ENCODE results near the gene STAM2. TPM values are rescaled to one million over a fixed set of nuclear protein-coding genes. Genes with fewer than 3 reads are reported as not detected.

STAM2 gene
- total RNA-seq, 2 experiments from 2014 or later, result 15.5 to 17.5 TPM

DNA sequence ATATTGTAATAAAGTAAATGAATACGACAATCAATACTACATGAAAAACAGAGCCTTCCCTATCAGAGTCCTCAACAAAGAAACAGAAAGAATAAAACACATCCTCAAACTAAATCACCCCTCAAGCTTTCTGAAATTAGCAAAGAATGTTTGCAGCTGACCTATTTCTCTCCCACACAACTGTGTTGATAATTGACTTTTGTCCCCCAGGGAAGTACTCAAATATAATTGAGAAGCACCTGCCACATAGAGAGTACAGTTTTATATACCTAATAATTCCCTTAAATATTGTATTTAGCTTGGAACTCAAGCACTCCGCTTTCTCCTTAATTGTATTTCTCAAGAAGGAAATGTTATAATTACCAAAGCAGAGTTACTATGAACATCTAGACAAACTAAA is 89.3 kb downstream of the STAM2 start:
- H3K9me3 Mint-ChIP-seq (ENCODE audit: insufficient read depth), result no peaks in the 10 kb centered on the region
- H3K27ac Mint-ChIP-seq, result no peak overlapping the region
- ChIA-PET POLR2A (no interaction called here), CTCF (no interaction called here)
- peaks cover 6% of the 10 kb centered on the region for H3K27me3 Mint-ChIP-seq (ENCODE audit: low read depth)
- no peaks in the 10 kb centered on the region for H3K4me1 Mint-ChIP-seq (ENCODE audit: low read depth)
- no peaks in the 10 kb centered on the region for H3K36me3 Mint-ChIP-seq (ENCODE audit: low read depth)
- DNase-seq (no peak), ATAC-seq (no peak)
- H3K4me3 Mint-ChIP-seq, result no peak overlapping the region

DNA sequence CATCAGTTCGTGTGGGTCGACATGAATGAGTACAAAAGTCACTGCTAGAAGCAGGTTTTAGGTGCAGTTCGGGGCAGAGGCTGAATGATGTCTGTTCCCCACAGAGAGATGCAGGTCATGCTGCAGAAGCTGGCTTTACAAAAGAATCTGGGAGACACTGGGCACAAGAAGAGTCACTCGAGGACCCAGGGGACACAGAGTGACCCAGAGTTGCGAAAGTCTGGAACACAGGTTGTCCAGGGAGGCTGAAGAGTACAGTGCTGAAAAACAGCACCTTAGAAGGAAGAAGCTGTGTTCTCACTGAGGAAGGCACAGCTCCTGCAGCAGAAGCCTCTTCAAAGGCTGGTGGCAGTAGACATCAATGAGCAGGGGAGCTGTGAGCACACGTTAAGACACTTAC is 91.5 kb downstream of the STAM2 start:
- no peaks in the 10 kb centered on the region for H3K27me3 Mint-ChIP-seq (ENCODE audit: low read depth)
- ATAC-seq (no peak), DNase-seq (no peak)
- no peaks in the 10 kb centered on the region for H3K4me1 Mint-ChIP-seq (ENCODE audit: low read depth)
- no peaks in the 10 kb centered on the region for H3K9me3 Mint-ChIP-seq (ENCODE audit: insufficient read depth)
- POLR2A ChIA-PET, result interaction anchor here (0.6 kb wide), 1 partner anchor 488 kb away, joined by 4 read pairs; no protein-coding TSS in a partner anchor
- H3K4me3 Mint-ChIP-seq, result no peak overlapping the region
- no peak overlapping the region for H3K27ac Mint-ChIP-seq
- CTCF ChIA-PET, result no interaction called here
- H3K36me3 Mint-ChIP-seq (ENCODE audit: low read depth), result no peaks in the 10 kb centered on the region

DNA sequence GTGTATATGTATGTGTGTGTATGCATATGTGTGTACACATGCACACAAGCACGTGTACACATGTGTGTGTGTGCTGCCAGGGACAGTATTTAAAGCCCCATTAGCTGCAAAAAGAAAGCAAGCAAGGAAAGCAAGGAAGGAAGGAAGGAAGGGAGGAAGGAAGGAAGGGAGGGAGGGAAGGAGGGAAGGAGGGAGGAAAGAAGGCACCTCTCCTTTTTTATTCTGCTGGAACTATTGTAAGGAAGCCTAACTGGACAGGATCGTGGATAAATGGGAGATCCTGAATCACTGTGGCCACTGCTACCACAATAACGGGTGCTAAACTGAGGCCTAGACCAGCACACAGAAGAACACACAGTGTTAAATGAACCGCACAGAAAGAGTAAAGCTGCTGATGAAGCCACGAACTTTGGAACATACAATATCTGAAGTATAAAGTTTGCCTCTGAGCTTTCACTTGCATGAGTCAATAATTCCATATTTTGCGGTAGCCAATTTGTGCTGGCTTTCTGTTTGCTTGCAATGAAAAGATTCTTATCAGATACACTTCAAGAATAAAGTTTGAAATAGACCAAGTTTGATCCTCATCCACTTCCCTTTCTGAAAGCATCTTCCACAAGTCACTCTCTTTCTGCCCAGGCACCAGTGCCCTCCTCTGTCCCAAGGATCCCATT is 92.2 kb downstream of the STAM2 start:
- Mint-ChIP-seq H3K27me3 (ENCODE audit: low read depth) (no peaks in the 10 kb centered on the region), H3K4me3 (no peak overlapping the region), H3K36me3 (ENCODE audit: low read depth) (no peaks in the 10 kb centered on the region), H3K27ac (no peak overlapping the region), H3K9me3 (ENCODE audit: insufficient read depth) (no peaks in the 10 kb centered on the region), H3K4me1 (ENCODE audit: low read depth) (no peaks in the 10 kb centered on the region)
- DNase-seq (no peak), ATAC-seq (no peak)
- POLR2A ChIA-PET, result no interaction called here
- CTCF ChIA-PET, result no interaction called here

DNA sequence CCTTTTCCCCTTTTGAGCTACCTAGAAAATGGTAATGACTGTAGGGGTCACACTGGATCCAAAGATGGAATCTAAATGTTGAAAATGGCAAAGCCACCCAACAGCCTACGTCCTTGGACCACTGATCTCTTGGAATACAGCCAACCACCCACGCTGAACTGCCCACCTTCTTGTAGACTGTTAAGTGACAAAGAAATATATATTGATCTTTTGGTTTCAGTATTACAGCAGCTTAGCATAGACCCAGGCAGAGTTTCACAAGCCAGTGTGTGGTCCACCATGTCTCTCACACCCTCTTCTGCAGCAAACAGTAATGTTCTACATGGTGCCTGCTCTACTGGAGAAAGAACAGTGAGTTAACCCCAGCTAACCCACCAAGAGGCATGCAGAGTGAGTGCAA is 96.9 kb downstream of the STAM2 start:
- DNase-seq, result no peak
- Mint-ChIP-seq H3K9me3 (ENCODE audit: insufficient read depth) (no peaks in the 10 kb centered on the region), H3K27ac (no peak overlapping the region), H3K4me3 (no peak overlapping the region), H3K36me3 (ENCODE audit: low read depth) (no peaks in the 10 kb centered on the region), H3K4me1 (ENCODE audit: low read depth) (no peaks in the 10 kb centered on the region), H3K27me3 (ENCODE audit: low read depth) (no peaks in the 10 kb centered on the region)
- no peak for ATAC-seq
- POLR2A ChIA-PET, result no interaction called here
- CTCF ChIA-PET, result no interaction called here

DNA sequence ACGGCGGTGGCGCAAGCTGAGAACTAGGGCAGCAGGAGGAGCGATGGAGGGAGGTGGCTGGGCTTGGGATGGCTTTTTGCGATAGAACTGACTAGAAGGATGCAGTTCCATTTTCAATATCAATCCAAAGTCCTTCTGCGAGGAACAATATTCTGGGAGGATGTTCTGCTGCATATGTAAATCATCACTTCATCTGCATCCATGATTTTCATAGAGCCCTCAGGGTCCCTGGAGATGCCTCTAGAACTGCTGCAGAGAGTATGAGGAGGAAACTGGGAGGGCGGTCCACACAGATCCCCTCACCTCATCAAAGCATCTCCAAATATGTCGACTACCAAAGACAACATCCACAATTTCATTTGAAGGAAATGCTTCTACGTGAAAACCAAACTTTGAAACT is 97.5 kb downstream of the STAM2 start:
- POLR2A ChIA-PET, result no interaction called here
- no peak overlapping the region for H3K4me3 Mint-ChIP-seq
- no peak overlapping the region for H3K27ac Mint-ChIP-seq
- no peaks in the 10 kb centered on the region for H3K27me3 Mint-ChIP-seq (ENCODE audit: low read depth)
- ATAC-seq (no peak), DNase-seq (no peak)
- no peaks in the 10 kb centered on the region for H3K4me1 Mint-ChIP-seq (ENCODE audit: low read depth)
- no peaks in the 10 kb centered on the region for H3K9me3 Mint-ChIP-seq (ENCODE audit: insufficient read depth)
- CTCF ChIA-PET, result no interaction called here
- H3K36me3 Mint-ChIP-seq (ENCODE audit: low read depth), result no peaks in the 10 kb centered on the region

DNA sequence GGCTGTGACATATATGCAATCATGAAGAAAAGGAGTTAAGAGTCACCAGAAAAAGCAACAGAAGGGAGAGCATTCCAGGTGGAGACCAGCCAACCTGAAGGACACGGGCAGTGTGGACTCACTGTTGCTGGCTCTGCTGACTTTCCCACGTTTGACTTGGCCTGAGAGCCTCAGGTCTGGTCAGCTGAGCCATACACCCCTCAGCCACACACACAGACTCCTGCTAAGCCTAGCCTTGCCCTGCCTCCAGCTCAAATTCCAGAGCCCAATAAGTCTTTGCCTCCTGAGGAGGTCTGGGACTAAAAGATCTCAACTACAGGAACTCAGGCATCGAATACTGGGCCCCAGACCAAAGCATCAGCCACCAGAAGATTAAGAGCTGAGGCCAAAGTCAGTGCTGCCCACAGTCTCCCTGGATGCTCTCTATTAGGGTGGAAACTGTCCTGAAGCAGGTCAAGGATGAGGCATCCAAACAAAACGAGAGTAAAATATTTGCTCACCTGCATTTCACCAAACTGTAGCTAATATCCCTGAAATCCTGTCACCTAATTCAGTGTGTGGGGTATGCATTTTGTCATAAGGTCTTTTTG is 100.0 kb downstream of the STAM2 start:
- H3K4me1 Mint-ChIP-seq (ENCODE audit: low read depth), result no peaks in the 10 kb centered on the region
- H3K36me3 Mint-ChIP-seq (ENCODE audit: low read depth), result no peaks in the 10 kb centered on the region
- H3K4me3 Mint-ChIP-seq, result no peak overlapping the region
- H3K27me3 Mint-ChIP-seq (ENCODE audit: low read depth), result no peaks in the 10 kb centered on the region
- POLR2A ChIA-PET, result no interaction called here
- no peak for DNase-seq
- no peaks in the 10 kb centered on the region for H3K9me3 Mint-ChIP-seq (ENCODE audit: insufficient read depth)
- no peak overlapping the region for H3K27ac Mint-ChIP-seq
- CTCF ChIA-PET, result no interaction called here
- ATAC-seq, result no peak

DNA sequence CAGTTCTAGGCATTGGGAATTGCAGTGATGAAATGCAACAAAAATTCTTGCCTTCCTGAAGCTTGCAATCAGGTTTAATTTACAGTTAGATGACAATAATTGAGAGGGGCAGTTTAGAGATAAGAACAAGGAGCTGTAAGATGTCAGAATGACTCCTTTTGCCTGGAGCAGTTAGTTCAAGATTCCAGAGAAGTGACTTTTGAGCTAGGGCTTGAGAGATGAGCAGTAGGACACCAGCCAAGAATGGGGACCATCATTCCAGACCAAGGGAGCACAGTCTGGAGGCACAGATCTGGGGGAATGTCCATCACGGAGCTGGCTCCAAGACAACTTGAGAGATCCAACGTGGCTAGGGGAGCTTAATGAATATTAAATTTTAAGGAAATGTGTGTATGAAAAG is 103.6 kb downstream of the STAM2 start:
- Mint-ChIP-seq H3K4me1 (ENCODE audit: low read depth) (no peaks in the 10 kb centered on the region), H3K27ac (no peak overlapping the region), H3K27me3 (ENCODE audit: low read depth) (no peaks in the 10 kb centered on the region), H3K9me3 (ENCODE audit: insufficient read depth) (no peaks in the 10 kb centered on the region), H3K4me3 (no peak overlapping the region), H3K36me3 (ENCODE audit: low read depth) (no peaks in the 10 kb centered on the region)
- CTCF ChIA-PET, result interaction anchor here (1.1 kb wide), 1 partner anchor 46 kb away, joined by 3 read pairs; no protein-coding TSS in a partner anchor
- DNase-seq (no peak), ATAC-seq (no peak)
- POLR2A ChIA-PET, result no interaction called here

DNA sequence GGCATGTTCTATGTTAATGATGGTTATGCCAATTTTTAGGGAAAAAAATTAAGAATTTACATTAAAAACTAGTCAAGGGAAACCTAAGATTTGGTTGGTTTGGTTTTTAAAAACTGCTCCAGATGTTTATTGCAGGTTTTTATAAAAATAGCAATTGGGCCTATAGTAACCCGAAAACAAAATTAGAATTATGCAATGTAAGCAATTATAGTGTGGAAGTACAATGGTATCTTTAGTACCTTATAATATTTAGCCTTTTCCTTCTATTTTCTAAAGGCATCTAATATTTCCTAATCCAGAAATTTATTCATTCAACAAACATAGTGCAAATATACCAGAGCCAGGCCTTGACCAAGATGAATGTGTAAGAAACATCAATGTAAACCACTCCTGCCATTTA is 104.0 kb downstream of the STAM2 start:
- POLR2A ChIA-PET, result no interaction called here

DNA sequence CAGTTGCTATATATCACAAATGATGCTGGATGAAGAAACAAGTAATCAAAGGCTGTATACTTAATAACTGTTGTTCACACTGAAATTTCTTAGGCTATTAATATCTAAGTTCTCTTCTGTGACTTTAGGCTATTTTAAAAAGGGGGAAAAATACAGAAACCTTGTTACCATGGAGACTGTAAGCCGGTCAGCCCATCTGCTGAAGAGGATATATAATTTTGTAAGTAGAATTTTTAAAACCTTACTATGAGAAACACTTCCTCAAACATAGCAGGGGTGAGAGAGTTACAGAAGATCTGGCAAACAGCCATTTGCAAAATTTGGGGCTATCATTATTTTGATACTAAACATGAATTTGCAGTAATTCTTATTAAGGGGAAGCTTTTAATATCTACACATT is 104.5 kb downstream of the STAM2 start:
- DNase-seq, result no peak
- Mint-ChIP-seq H3K4me1 (ENCODE audit: low read depth) (no peaks in the 10 kb centered on the region), H3K27me3 (ENCODE audit: low read depth) (no peaks in the 10 kb centered on the region), H3K36me3 (ENCODE audit: low read depth) (no peaks in the 10 kb centered on the region), H3K9me3 (ENCODE audit: insufficient read depth) (no peaks in the 10 kb centered on the region), H3K27ac (no peak overlapping the region), H3K4me3 (no peak overlapping the region)
- ATAC-seq, result no peak
- CTCF ChIA-PET, result no interaction called here
- POLR2A ChIA-PET, result no interaction called here

More for the DNA sequence above, 104.0 kb downstream of the STAM2 start:
- DNase-seq, result no peak
- CTCF ChIA-PET, result no interaction called here
- H3K9me3 Mint-ChIP-seq (ENCODE audit: insufficient read depth), result no peaks in the 10 kb centered on the region
- H3K27ac Mint-ChIP-seq, result no peak overlapping the region
- no peak overlapping the region for H3K4me3 Mint-ChIP-seq
- ATAC-seq, result no peak
- H3K4me1 Mint-ChIP-seq (ENCODE audit: low read depth), result no peaks in the 10 kb centered on the region
- no peaks in the 10 kb centered on the region for H3K27me3 Mint-ChIP-seq (ENCODE audit: low read depth)
- no peaks in the 10 kb centered on the region for H3K36me3 Mint-ChIP-seq (ENCODE audit: low read depth)

DNA sequence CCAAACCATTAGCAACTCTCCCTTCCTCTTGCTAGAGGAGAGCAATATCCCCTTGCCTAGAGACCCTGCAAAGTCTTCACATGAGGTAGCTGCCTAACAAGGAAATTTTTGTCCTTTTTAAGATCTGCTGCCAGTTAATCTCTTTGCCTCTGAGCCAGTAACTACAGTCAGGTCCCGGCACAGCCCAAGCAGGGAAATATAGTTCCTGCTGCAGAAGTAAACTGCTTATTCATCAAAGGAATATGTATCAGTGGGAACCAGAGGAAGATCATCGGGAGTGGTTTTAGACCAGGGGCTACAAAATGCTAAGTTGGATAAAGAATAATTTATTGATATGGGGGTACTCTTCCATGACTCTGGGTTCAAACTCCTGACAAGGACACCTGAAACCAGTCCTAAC is 107.3 kb downstream of the STAM2 start:
- ChIA-PET CTCF (no interaction called here), POLR2A (interaction anchor here (0.5 kb wide), 1 partner anchor 819 kb away, joined by 4 read pairs; no protein-coding TSS in a partner anchor)
- Mint-ChIP-seq H3K27ac (no peak overlapping the region), H3K4me1 (ENCODE audit: low read depth) (no peaks in the 10 kb centered on the region), H3K27me3 (ENCODE audit: low read depth) (peaks cover 3% of the 10 kb centered on the region), H3K36me3 (ENCODE audit: low read depth) (no peaks in the 10 kb centered on the region), H3K9me3 (ENCODE audit: insufficient read depth) (no peaks in the 10 kb centered on the region), H3K4me3 (no peak overlapping the region)
- DNase-seq, result no peak
- ATAC-seq, result no peak

DNA sequence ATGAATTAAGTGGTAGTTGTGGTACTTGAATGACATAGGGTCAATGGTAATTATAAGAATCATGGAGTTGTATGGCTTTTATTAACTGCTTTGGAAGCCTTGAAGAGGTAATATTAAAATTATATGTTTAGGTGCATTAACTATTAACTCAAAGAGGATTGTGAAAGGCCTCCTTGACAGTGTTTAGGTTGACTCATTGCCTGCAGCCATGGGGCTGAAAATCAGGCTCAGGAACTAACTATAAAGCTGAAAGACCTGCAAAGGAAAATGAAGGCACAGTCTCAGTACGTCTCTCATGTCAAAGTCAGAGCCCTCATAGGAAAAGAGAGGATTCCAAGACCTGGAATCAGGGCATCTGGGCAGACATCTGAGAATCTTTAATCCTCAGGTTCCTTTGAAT is 107.7 kb downstream of the STAM2 start:
- ATAC-seq, result no peak
- POLR2A ChIA-PET, result interaction anchor here (0.5 kb wide), 1 partner anchor 819 kb away, joined by 4 read pairs; no protein-coding TSS in a partner anchor
- no peak for DNase-seq
- H3K36me3 Mint-ChIP-seq (ENCODE audit: low read depth), result no peaks in the 10 kb centered on the region
- H3K4me1 Mint-ChIP-seq (ENCODE audit: low read depth), result no peaks in the 10 kb centered on the region
- peaks cover 3% of the 10 kb centered on the region for H3K27me3 Mint-ChIP-seq (ENCODE audit: low read depth)
- H3K27ac Mint-ChIP-seq, result no peak overlapping the region
- H3K4me3 Mint-ChIP-seq, result no peak overlapping the region
- CTCF ChIA-PET, result no interaction called here
- no peaks in the 10 kb centered on the region for H3K9me3 Mint-ChIP-seq (ENCODE audit: insufficient read depth)
